ENCODE results near the gene SCARB2.

SCARB2 gene

GRCh38 chr4:76226418-76226817 is 12.8 kb upstream of the SCARB2 start:
- DNase-seq (ENCODE audit: low read depth in 2 of 2): no peak

DNA sequence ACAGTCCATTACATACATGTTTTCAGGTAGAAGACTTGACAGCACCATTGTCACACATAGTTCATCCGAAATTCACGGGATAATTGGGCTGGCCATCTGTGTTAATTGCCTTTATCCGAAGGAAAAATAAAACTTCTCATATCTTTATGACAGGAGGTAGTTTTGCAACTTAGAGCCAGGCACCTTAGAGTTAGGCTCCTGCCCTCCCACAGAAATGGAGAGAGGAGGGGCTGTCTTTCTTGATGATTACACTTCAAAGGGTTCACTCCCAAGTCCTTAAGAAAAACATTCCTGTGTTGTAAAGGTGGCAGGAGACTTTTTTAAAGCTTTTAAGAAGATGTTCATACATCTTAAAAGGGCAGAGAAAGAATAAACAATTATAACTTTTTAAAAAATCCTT is 10.5 kb upstream of the SCARB2 start:
- DNase-seq (ENCODE audit: low read depth in 2 of 2): no peak

DNA sequence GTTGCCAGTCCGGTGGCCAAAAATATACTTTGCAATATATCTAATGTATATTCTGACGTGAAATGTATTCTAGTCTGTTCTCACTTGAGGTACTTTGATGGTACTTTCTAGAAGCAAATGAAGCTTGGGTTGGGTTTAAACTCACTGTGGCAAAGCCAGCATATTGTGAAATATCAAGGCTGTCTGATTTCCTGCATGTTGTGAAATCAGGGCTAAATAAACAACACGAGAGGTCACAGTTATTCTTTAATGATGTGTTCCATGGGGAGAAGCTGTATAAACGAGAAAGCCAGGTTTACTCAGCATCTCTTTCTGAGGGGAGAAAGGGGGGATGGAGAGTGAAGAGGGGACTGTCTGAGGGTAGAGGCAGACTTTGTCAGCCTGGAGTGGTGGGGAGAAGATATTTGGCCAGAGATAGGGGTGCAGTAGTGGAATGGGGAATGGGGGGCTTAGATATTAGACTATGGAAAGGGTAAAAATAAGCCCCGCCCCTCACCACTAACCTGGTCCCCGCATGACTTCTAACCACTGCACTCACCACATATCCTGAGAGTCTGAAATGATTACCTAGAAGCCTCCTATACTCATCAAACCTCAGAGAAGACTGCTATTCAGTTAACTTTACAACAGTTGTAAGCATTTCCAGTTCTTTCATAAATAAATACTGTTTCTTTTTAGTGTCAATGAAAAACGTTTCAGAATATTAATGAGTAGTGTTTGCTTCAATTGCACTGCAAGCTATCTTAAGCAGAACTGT is 5.9 kb upstream of the SCARB2 start:
- DNase-seq (ENCODE audit: low read depth in 2 of 2): no peak

DNA sequence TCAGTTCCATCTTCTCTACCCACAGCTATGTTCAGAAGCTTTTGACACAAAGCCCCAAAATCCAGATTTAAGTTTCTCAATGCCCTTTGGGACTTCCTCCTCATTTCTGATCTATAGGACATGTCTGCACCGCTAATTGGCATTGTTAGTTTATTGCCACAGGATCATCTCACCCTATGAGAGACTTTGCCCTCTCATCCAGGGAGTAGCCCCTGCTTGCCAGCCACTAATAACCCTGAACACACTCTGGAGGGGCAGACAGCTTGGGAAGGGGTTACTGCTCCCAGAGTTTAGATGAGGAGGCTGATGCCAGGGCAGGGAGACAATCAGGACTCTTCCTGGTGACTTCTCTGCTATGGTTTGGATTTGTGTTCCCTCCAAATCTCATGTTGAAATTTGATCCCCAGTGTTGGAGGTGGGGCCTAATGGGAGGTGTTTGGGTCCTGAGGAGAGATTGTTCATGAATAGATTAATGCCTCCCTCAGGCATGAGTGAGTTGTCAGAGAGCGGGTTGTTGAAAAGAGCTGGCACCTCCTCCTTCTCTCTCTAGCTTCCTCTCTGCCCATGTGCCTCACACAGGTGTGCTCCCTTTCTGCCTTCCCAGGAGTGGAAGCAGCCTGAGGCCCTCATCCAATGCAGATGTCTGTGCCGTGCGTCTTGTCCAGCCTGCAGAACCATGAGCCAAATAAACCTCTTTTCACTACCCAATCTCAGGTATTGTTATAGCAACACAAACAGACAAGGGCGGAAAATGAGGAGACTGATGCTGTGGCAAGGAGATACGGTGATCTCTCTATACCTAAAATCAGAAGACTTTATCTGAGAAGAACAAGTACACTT is 3.6 kb upstream of the SCARB2 start:
- no peak for DNase-seq (ENCODE audit: low read depth in 2 of 2)

- DNase-seq (ENCODE audit: low read depth in 2 of 2): no peak
Measured at GRCh38 chr4:76216524-76216923, 2.9 kb upstream of the SCARB2 start.

DNA sequence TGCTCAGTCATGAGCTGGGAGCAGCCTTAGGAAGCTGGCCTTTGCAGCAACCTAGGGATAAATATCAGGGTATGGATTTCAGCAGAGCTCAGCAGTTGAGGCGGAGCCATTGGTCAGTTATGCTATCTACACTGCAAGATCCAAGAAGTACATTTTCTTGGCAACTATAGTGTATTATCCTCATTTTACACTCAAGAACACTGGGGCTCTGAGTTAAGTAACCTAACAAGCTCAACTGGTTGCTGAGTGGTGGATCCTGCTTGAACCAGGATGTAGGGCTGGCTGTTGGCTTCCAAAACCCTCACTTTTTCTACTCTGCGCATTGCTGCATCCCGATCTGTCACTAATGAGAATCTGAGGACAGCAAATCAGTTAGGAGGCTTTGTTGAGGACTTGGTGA is 1.5 kb upstream of the SCARB2 start:
- DNase-seq (ENCODE audit: low read depth in 2 of 2): no peak

DNA sequence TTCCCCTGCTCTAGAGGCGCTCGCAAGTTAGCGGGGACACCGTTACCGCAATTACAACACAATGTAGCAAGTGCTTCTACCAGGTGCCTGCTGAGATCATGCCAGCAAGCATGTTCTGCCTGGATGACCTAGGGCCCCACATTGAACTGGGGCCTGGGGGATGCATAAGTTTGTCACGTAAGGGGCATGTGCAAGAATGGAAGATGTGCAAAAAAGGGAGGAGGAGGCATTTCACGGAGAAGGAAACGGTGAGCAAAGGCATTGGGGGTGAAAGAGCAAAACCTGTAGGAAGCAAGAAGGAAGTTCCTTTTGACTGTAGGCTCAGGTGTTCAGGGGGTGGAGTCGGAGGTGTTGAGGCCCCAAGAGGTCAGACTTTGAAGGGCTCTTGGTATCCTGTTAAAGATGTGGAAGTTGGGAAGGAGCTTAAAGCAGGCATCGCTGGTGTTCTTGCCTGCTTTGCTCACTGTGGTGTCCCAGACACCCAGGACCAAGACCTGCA is 602 bp upstream of the SCARB2 start:
- DNase-seq (ENCODE audit: low read depth in 2 of 2): no peak

DNA sequence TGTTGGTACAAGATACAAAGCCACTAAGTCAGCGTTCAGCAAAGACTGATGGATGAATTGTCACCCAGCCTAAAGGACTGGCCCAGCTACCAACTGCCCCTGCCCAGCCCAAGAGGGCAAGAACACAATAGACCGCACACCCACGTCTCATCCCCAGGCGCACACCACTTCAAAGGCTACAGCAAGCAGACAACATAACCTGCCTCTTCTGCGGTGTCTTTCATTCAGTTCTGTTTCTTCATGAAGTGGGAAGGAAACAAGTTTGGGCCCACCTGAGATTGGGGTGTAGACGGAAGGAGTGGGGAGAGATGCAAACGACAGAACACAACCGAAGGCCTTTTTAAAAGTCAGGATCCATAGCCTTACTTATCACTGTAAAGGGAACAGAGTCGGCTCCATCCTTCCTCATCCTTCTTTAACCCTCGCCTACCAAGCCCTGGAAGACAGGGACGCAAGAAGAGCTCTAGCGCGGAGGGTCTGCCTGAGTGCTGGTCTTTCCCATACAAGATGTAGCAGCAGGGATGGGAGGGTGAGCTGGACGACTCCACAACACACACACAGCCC is 691 bp downstream of the SCARB2 start:
- DNase-seq (ENCODE audit: low read depth in 2 of 2): no peak

DNA sequence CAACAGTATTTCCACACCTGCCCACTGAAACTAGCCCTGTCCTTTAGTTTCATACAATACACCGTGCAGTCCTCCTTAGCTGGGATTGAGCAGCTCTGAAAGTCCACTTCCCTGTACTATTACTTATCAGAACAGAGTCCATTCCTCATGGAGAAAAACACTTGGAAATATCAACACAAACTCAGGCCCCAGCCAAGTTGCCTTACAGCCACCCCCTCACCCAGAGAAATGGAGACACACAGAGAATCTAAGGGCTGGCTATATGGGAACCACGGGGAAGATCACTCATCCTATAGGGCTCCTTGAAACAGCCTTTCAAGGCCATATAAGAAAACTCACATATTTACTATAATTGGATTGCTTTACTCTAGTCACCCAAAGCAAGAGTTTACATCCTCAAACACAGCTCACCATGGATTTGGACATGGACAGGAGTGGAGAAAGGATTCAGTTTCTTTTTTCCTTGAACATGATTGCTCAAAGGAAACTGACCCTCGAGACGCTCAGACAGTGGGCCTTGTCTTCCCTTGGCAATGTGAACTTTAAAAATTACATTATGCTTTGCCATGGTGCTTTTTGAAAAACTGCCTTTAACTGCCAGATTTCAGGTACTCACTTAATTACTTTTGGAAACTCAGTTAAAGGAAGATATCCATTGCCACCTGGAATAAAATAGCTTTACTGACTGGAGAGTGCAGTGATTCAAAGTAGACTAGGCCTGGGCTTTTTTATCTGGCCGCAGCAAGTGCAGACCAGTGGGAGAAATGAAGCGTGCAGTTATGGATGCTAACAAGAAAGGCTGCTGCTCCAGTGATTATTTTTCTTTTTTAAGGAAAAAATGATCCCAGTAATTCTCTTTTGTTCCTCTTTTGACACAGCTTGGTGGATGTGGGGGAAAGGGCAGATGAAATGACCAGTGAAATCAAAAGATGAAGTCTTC is 1.6 kb downstream of the SCARB2 start:
- no peak for DNase-seq (ENCODE audit: low read depth in 2 of 2)

DNA sequence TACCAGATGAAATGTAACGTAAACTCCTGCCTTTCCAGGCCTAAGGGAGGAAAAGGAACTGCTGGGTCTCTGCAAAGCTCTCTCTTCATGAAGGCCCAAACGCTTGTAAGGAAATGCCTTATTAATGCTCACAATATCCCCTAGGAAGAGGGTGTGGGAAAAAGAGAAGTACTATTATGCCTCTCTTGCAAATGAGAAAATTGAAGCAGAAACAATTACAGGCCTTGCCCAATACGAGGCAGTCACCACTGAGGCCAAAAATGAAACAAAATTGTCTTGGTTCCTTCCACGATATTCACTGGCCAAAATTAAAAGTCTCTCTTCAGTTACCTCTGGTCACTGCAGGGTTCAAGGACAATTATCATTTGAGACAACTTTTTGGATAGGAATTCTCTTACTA is 3.2 kb downstream of the SCARB2 start:
- no peak for DNase-seq (ENCODE audit: low read depth in 2 of 2)

GRCh38 chr4:76209881-76210280 is 3.7 kb downstream of the SCARB2 start:
- no peak for DNase-seq (ENCODE audit: low read depth in 2 of 2)

GRCh38 chr4:76208005-76208765 is 5.4 kb downstream of the SCARB2 start:
- no peak for DNase-seq (ENCODE audit: low read depth in 2 of 2)

GRCh38 chr4:76207549-76207948 is 6.1 kb downstream of the SCARB2 start:
- DNase-seq (ENCODE audit: low read depth in 2 of 2): no peak

GRCh38 chr4:76206222-76206942 is 7.2 kb downstream of the SCARB2 start:
- DNase-seq (ENCODE audit: low read depth in 2 of 2): no peak

GRCh38 chr4:76205476-76205875 is 8.1 kb downstream of the SCARB2 start:
- no peak for DNase-seq (ENCODE audit: low read depth in 2 of 2)

DNA sequence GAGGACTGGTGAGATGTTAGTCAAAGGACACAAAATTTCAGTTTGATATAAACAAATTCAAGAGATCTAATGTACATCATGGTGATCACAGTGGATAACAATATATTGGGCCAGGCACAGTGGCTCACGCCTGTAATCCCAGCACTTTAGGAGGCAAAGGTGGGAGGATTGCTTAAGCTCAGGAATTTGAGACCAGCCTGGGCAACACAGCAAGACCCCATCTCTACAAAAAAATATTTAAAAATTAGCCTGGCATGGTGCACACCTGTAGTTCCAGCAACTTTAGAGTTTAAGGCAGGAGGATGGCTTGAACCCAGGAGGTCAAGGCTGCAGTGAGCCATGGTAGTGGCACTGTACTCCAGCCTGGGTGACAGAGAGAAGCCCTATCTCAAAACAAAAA is 8.7 kb downstream of the SCARB2 start:
- DNase-seq (ENCODE audit: low read depth in 2 of 2): no peak

DNA sequence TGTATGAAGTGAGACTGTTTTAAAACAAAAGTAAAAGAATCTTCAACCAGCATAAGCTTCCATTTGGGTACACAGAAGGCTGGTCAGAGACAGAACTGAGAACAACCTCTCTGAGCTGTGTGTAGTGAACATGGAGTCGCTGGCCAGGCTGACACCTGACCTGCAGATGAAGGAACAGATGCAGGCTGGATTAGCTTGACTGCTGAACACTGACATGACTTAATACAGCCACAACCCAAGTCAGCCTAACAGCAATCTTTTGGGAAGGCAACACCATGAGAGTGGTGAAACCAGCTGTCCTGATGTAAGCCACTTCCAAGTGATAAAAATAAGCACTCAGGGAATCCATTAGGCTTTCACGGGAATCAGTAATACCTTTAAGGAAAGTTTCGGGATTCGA is 10.1 kb downstream of the SCARB2 start:
- no peak for DNase-seq (ENCODE audit: low read depth in 2 of 2)

DNA sequence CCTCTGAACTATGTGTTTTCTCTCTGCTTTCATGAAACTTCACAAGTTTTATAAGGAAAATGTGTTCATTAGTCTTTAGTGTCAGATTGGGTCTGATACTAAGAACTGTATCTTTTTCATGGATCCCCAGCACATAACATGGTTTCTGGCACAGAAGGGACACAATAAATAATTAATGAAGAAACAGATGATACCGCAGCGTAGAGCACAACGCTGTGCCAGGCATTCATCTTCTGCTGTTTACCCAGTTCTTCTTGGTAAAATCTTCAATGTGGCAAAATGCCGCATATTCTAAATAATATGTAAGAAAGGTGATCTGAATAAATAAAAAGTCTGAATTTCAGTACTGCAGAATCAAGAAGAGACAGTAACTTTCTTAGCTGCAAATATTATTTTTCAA is 12.3 kb downstream of the SCARB2 start:
- DNase-seq (ENCODE audit: low read depth in 2 of 2): no peak

GRCh38 chr4:76200771-76201231 is 12.8 kb downstream of the SCARB2 start:
- no peak for DNase-seq (ENCODE audit: low read depth in 2 of 2)

DNA sequence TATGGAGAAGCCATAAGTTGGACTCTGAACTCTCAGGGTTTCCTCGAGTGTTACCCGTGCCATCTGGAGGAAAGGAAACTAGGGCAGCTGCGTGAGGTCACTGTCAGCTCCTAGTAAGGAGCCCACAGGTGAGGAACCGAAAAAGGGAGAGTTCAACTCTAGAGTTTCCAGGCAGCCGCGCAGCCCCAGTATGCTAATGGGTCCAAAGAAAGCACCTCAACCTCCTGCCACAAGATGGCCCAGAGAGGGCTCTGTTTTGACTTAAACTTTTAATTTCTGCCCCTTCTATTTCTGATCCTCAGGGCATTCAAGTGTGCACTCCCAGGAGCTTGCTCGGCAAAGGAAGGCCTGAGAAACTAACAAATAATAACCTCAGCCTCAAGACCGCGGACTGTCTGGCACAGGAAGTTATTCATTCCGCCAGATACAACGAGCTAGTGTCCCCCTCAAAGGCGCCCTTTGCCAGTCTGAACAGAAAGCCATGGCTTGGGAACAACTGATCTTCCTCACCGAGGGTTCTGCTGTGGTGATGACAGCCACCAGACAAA is 13.9 kb downstream of the SCARB2 start:
- no peak for DNase-seq (ENCODE audit: low read depth in 2 of 2)

Data from stimulated activated CD8-positive, alpha-beta memory T cell treated with anti-CD3 and anti-CD28 coated beads, Interleukin-7, amount 100 ng/mL, for 1 hour (primary cell).